ENCODE measurements around the gene TMEM86A. TPM values are rescaled to one million over a fixed set of nuclear protein-coding genes. Genes with fewer than 3 reads are reported as not detected.

Gene TMEM86A
- total RNA-seq, 1 donor from 2014 or later, result 6.1 TPM

DNA sequence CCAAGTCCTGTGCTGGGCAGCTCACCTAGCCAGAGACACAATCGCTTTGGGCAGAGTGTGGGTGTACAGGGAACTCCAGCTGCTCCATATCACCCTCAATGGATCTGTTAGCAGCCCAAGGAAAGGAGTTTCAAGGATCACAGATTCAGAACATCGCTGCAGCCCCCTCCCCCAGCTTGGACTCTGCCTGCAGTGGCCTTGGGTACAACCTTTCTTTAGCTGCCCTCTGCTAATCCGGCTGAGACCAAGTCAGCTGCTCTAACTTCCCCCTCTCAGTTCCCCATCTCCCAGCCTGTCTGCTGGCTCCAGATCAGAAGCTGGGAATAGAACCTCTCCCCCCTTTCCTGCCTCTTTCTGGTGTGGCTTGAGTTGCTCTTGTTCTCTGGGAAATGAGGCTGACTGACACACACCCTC is 1.3 kb downstream of the TMEM86A start:
- DNase-seq (ENCODE audit: low spot score), result peak; percentile 59

GRCh38 chr11:18700375-18700774 is 1.8 kb downstream of the TMEM86A start:
- peak; percentile 59 for DNase-seq (ENCODE audit: low spot score)

GRCh38 chr11:18700872-18701271 is 2.3 kb downstream of the TMEM86A start:
- DNase-seq (ENCODE audit: low spot score), result no peak

- DNase-seq (ENCODE audit: low spot score), result peak; percentile 75
Measured at GRCh38 chr11:18701614-18702216, 3.1 kb downstream of the TMEM86A start.

DNA sequence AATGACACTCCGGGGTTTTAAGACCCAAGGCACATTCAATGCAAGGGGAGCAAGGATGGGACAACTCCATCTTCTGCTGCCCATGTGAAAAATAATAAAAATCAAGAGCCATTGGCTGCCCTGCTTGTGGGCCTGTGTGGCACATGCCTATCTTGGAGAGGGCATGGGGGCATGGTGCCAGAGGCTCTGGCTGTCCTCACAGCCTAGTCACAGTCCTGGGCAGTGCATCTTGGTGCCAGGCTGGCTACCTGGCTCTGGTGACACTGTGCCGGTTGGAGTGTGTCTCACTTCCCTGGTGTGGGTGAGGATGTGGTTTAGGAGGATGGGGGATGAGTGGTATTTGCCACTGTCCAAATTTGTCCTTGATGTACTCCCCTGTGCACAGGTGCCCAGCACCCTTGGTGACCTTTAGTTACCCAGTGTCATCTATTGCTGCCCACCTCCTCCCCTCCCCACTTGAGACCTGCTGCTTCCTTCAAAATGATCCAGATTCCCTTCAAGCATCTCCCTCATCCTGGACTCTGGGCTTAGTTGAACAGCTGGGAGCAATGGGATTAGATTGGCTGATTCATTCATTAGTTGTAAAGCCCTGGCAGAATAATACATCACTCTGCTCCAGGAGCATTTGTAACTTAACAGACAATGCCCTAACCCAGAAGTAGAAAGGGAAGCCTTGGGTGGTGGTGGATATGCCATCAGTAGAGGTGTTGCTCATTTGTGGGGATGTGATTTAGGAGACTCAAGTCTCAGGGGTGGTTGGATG is 4.6 kb downstream of the TMEM86A start:
- peak; percentile 30 for DNase-seq (ENCODE audit: low spot score)

- peak; percentile 74 for DNase-seq (ENCODE audit: low spot score)
Measured at GRCh38 chr11:18704045-18704645, 5.6 kb downstream of the TMEM86A start.

GRCh38 chr11:18704698-18705097 is 6.1 kb downstream of the TMEM86A start:
- DNase-seq (ENCODE audit: low spot score), result no peak

GRCh38 chr11:18705651-18706281 is 7.2 kb downstream of the TMEM86A start:
- no peak for DNase-seq (ENCODE audit: low spot score)

DNA sequence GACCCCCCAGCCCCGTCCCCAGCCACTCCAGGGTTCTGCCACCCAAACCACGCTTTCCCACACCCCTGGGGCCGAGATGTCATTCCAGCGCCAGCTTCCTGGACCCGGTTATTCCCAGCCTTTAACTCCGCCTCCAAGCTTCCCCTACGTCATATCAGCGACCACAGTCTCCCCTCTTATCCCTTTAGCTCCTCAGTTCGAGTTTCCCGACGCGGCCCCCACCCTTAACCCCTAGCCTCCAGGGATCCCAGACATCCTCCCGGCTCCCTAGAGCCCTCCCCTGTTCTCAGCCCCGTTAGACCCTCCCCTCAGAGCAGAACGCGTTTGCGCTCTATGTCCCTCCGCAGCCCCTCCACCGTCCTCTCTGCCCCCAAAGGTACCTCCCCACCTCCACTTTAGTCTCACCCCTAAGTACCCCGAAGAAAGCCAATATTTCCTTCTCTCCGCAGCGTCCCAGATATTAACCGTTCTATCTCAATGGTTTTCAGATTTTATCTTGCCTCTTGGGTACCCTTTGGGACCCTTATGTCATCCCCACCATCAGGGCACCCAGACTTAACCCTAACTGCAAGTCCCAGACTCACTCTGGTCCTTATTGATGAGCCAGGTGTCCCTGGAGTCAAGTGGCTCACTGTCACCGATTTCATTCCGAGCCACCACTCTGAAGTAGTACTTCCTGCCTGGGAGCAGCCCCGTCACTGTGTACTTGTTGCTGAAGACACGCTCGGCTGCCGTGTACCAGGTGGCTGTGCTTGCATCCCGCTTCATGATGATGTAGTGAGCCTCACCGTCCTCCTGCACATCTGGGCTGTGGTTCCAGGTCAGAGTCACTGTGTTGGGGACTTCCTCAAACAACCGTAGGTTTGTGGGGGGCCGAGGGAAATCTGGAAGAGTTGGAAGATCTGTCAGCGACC is 8.0 kb downstream of the TMEM86A start:
- DNase-seq (ENCODE audit: low spot score), result peak; percentile 77

DNA sequence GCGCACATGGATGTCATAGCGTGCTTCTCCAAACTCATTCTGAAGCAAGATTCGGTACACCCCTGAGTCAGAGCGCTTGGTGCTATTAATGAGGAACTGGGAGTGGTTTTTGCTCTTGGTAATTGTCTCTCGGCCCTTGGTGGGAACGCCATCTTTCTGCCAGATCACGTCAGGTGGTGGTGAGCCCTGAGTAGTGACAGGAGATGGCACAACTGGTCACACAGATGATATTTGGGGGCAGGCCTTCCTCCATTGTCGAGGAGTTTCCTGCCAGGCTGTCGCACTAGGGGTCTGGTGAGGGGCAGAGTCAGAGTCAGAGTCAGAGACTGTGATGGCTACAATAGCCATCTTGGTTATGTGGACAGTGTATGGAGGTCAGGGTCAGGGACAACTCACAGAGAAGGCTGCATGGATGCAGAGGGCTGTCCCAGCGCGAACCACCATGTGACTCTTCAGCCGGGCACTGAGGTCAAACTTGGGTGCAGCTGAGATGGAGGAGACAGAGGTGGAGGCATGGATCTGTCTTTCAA is 9.3 kb downstream of the TMEM86A start:
- peak; percentile 85 for DNase-seq (ENCODE audit: low spot score)

GRCh38 chr11:18709414-18709813 is 10.8 kb downstream of the TMEM86A start:
- DNase-seq (ENCODE audit: low spot score), result peak; percentile 65

GRCh38 chr11:18710545-18710944 is 12.0 kb downstream of the TMEM86A start:
- DNase-seq (ENCODE audit: low spot score), result peak; percentile 85

DNA sequence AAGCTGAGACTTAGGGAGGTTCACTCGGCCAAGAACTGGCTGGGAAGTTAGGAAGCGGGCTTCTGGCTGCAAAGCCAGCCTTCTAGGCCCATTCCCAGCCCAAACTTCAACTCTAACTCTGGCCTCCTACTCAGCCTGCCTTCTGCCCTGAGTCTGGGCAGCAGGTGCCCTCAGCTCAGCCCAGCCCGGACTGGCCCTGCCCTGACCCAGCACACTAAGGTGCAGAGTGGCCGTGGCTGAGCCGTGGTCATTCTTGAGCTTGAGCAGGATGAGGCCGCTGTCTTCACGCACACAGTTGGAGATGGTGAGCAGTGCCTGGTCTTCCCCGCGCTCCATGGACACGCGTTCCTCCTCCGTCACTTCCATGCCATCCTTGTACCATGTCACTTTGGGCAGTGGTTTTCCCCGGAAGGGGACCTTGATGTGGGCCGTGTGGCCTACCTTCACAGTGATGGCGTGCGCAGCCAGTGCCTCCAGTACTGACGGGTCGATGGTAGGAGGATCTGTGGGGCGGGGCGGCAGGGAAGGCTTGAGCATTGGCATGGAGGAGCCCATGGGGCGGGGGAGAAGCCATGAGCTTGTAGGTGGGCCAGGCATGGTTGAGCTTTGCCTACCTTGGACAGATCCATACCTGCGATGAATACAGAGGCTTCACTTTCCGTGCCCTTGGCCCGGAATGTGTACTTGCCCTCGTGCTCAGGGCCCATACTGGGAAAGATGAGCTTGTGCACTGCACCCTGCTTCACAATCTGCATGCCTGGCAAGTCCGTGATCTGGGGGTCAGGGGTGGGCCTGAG is 15.3 kb downstream of the TMEM86A start:
- DNase-seq (ENCODE audit: low spot score), result no peak

DNA sequence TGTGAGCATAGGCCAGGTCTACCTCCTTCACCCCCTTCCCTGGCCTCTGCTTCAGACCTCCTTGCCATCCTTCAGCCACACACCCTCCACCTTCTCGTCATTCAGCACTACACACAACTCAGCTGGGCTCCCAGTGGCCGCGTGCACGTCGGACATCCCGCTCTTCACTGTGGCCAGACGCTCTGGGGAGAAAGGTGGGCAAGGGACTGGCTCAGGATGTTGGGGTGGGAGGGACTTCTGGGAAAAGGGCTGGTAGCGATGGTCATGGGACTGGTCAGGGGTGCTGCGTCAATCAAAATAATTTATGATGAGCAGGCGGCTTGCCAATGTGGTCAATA is 15.8 kb downstream of the TMEM86A start:
- DNase-seq (ENCODE audit: low spot score), result no peak

DNA sequence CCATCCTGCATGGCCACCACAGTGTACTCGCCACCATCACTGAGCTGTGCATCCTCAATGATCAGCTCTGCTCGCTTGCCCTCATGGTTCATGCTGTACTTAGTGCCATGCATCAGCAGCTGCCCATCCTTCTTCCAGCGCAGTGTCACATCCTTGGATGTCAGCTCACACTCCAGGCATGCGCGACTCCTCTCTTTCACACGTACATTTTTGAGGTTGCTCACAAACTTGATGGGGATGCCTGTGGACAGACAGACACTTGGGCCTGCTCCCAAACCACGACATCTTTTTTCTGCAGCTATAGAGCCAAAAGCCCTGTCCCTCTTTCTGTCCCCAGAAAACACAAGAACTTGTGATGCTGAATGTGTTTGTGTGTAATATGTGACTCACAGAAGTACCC is 16.9 kb downstream of the TMEM86A start:
- DNase-seq (ENCODE audit: low spot score), result no peak

- no peak for DNase-seq (ENCODE audit: low spot score)
Measured at GRCh38 chr11:18720091-18720807, 21.7 kb downstream of the TMEM86A start.

- DNase-seq (ENCODE audit: low spot score), result peak; percentile 94
Measured at GRCh38 chr11:18720808-18721560, 22.4 kb downstream of the TMEM86A start.

DNA sequence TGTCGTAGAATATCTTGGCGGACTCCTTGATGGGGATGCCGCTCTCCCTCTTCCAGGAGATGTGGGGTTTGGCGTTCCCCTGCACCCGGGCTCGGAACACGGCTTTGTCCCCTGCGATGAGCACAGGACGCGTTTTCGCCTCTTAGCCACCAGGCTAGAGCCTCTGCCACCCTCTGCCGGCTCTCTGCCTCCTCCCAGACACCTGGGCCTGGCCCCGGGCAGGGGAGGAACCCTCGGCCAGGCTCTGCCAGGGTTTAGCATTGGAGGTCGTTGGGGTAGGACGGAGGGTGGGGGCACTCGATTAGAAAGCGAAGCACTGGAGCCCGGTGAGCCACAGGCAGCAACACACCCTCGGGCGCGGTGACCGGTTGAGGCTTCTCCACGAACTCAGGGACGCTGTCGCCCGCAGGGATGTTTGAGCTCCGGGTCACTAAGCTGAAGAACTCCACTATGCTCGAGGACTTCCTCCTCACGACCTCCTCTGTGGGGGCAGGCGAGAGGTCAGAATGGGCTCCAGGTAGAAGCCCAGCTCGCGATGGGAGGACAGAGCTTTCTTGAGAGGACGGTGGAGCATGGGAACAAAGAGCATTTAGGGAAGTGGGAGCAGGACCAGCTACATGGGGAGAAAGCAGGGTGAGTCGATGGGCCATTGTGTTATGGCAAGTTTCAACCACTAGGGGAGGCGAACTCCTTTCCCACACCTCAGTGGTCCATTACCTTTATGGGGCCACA is 23.1 kb downstream of the TMEM86A start:
- no peak for DNase-seq (ENCODE audit: low spot score)
